H9 (cell line): Measurements from ENCODE around the gene ABHD14A. TPM values are rescaled to one million over a fixed set of nuclear protein-coding genes. Genes with fewer than 3 reads are reported as not detected.

Experiments used
- DNase-seq: peaks from one replicate; pipeline ENCODE4 v3.0.0-alpha.2; 2017
- H2AFZ ChIP-seq: one replicate; pipeline ENCODE4 v1.6.1; 2013; ENCODE audit warnings: mild to moderate bottlenecking, low read length, control low read depth, moderate library complexity
- H2AK5ac ChIP-seq: 2 replicates; pipeline ENCODE4 v1.6.1; 2013; ENCODE audit warnings: low read length, control low read depth, mixed read lengths; ENCODE audit not compliant: insufficient read length
- H2BK120ac ChIP-seq: one replicate; pipeline ENCODE4 v1.6.1; 2013; ENCODE audit warnings: low read depth, mild to moderate bottlenecking, low read length, control low read depth, inconsistent platforms; ENCODE audit not compliant: poor library complexity, severe bottlenecking
- H2BK12ac ChIP-seq: 2 replicates; pipeline ENCODE4 v1.6.1; 2013; ENCODE audit warnings: low read length, control low read depth, mixed read lengths, low read depth; ENCODE audit not compliant: insufficient read length
- H2BK15ac ChIP-seq: 2 replicates; pipeline ENCODE4 v1.6.1; 2013; ENCODE audit warnings: low read depth, low read length, control low read depth
- H2BK20ac ChIP-seq: one replicate; pipeline ENCODE4 v1.6.1; 2013; ENCODE audit warnings: low read depth, mild to moderate bottlenecking, low read length, control low read depth, inconsistent platforms; ENCODE audit not compliant: poor library complexity, severe bottlenecking
- H2BK5ac ChIP-seq: 2 replicates; pipeline ENCODE4 v1.6.1; 2013; ENCODE audit warnings: low read length, control low read depth, mixed read lengths; ENCODE audit not compliant: insufficient read length
- H3K14ac ChIP-seq: 2 replicates; pipeline ENCODE4 v1.6.1; 2013; ENCODE audit warnings: low read length, control low read depth; ENCODE audit not compliant: insufficient read depth
- H3K18ac ChIP-seq: 2 replicates; pipeline ENCODE4 v1.6.1; 2013; ENCODE audit warnings: low read depth, mild to moderate bottlenecking, mixed read lengths, low read length, control low read depth; ENCODE audit not compliant: insufficient read length
- H3K23ac ChIP-seq: 2 replicates; pipeline ENCODE4 v1.6.1; 2013; ENCODE audit warnings: low read length, control low read depth, mixed read lengths, low read depth; ENCODE audit not compliant: insufficient read length
- H3K23me2 ChIP-seq: 2 replicates; pipeline ENCODE4 v1.6.1; 2013; ENCODE audit warnings: low read depth, mild to moderate bottlenecking, mixed read lengths, low read length, control low read depth; ENCODE audit not compliant: insufficient read length, poor library complexity, severe bottlenecking
- H3K27ac ChIP-seq: 2 replicates; pipeline ENCODE4 v1.5.1; 2013; ENCODE audit warnings: low read length, control low read depth, mixed read lengths, low read depth; ENCODE audit not compliant: insufficient read length
- H3K27me3 ChIP-seq: 2 replicates; pipeline ENCODE4 v1.6.1; 2013; ENCODE audit warnings: low read length, control low read depth, inconsistent platforms; ENCODE audit not compliant: insufficient read depth
- H3K4ac ChIP-seq: 2 replicates; pipeline ENCODE4 v1.6.1; 2013; ENCODE audit warnings: low read depth, mild to moderate bottlenecking, control low read depth, inconsistent platforms, low read length, moderate library complexity
- H3K4me1 ChIP-seq: 2 replicates; pipeline ENCODE4 v1.6.1; 2013; ENCODE audit warnings: low read length, control low read depth, inconsistent platforms; ENCODE audit not compliant: insufficient read depth
- H3K4me2 ChIP-seq: 2 replicates; pipeline ENCODE4 v1.6.1; 2013; ENCODE audit warnings: low read length, control low read depth, mixed read lengths; ENCODE audit not compliant: insufficient read length, insufficient read depth
- H3K56ac ChIP-seq: 2 replicates; pipeline ENCODE4 v1.6.1; 2013; ENCODE audit warnings: low read depth, mild to moderate bottlenecking, mixed read lengths, low read length, control low read depth; ENCODE audit not compliant: insufficient read length
- H3K79me1 ChIP-seq: 2 replicates; pipeline ENCODE4 v1.6.1; 2013; ENCODE audit warnings: low read depth, mild to moderate bottlenecking, moderate library complexity, low read length, control low read depth, inconsistent platforms; ENCODE audit not compliant: insufficient read depth, poor library complexity, severe bottlenecking
- H3K79me2 ChIP-seq: 2 replicates; pipeline ENCODE4 v1.6.1; 2013; ENCODE audit warnings: low read length, control low read depth, inconsistent platforms; ENCODE audit not compliant: insufficient read depth
- H3K9ac ChIP-seq: 2 replicates; pipeline ENCODE4 v1.6.1; 2013; ENCODE audit warnings: low read length, control low read depth, mixed read lengths; ENCODE audit not compliant: insufficient read length; ENCODE audit errors: extremely low read depth
- H3K9me3 ChIP-seq: one replicate; pipeline ENCODE4 v1.6.1; 2013; ENCODE audit warnings: low read depth, low read length, inconsistent platforms; ENCODE audit not compliant: control insufficient read depth
- H3T11ph ChIP-seq: one replicate; pipeline ENCODE4 v1.6.1; 2013; ENCODE audit warnings: mild to moderate bottlenecking, low read length, control low read depth, inconsistent platforms
- H4K20me1 ChIP-seq: one replicate; pipeline ENCODE4 v1.6.1; 2013; ENCODE audit not compliant: control insufficient read depth, insufficient read length, insufficient read depth
- H4K5ac ChIP-seq: 2 replicates; pipeline ENCODE4 v1.6.1; 2013; ENCODE audit warnings: low read depth, mild to moderate bottlenecking, mixed read lengths, low read length, control low read depth; ENCODE audit not compliant: insufficient read length
- H4K8ac ChIP-seq: replicated peaks from 2 replicates; pipeline ENCODE4 v1.6.1; 2013; ENCODE audit warnings: low read length, control low read depth, mixed read lengths, low read depth; ENCODE audit not compliant: insufficient read length
- H4K91ac ChIP-seq: 2 replicates; pipeline ENCODE4 v1.6.1; 2013; ENCODE audit warnings: low read depth, mild to moderate bottlenecking, moderate library complexity, mixed read lengths, low read length, control low read depth; ENCODE audit not compliant: insufficient read length
- H3K27ac Mint-ChIP-seq, 3 experiments: 2 replicates in 2 of 3; 3 replicates in 1 of 3; pipeline ENCODE4 v1.8.0; 2020 to 2021; ENCODE audit warnings: mixed read lengths in 3 of 3, mild to moderate bottlenecking in 1 of 3, moderate library complexity in 1 of 3
- H3K27me3 Mint-ChIP-seq: 2 replicates; pipeline ENCODE4 v1.8.0; 2021; ENCODE audit warnings: low read depth, mild to moderate bottlenecking, moderate library complexity, mixed read lengths
- H3K36me3 Mint-ChIP-seq, 3 experiments: 2 replicates in 2 of 3; 3 replicates in 1 of 3; pipeline ENCODE4 v1.8.0; 2020 to 2021; ENCODE audit warnings: low read depth in 3 of 3, mixed read lengths in 3 of 3; ENCODE audit not compliant: insufficient read depth in 1 of 3
- H3K4me1 Mint-ChIP-seq, 2 experiments: 2 replicates each; pipeline ENCODE4 v1.8.0; 2020; ENCODE audit warnings: mixed read lengths in 2 of 2
- H3K4me3 Mint-ChIP-seq, 2 experiments: 2 replicates in 1 of 2; 3 replicates in 1 of 2; pipeline ENCODE4 v1.8.0; 2020 to 2021; ENCODE audit warnings: mild to moderate bottlenecking in 2 of 2, mixed read lengths in 2 of 2, moderate library complexity in 1 of 2
- H3K9me3 Mint-ChIP-seq, 2 experiments: 2 replicates in 1 of 2; 3 replicates in 1 of 2; pipeline ENCODE4 v1.8.0; 2020; ENCODE audit warnings: mild to moderate bottlenecking in 2 of 2, mixed read lengths in 2 of 2, moderate library complexity in 1 of 2
- WGBS: extraction: QIAGEN DNeasy Blood & Tissue Kit; methylation state at CpG from one replicate; pipeline ENCODE4 v1.1.7; 2013; ENCODE audit warnings: missing lambda C conversion rate, low lambda C conversion rate, mixed read lengths; ENCODE audit not compliant: insufficient read length; ENCODE audit errors: extremely low coverage; 5-methylcytosine and 5-hydroxymethylcytosine counted together
- total RNA-seq: library from RNA; stranded (reverse); gene quantifications from 2 replicates; pipeline ENCODE4 v1.2.1, GENCODE V29; 2021
- TF ChIP-seq, protein P1 (sequence below): fragments of 200-600 bp; sonication (generic); conservative IDR thresholded peaks from 3 replicates; pipeline ENCODE4 v1.8.0; 2021; ENCODE audit warnings: antibody characterized with exemption, mild to moderate bottlenecking

Gene ABHD14A
- total RNA-seq, 1 experiment from 2014 or later: 3.1 TPM

DNA sequence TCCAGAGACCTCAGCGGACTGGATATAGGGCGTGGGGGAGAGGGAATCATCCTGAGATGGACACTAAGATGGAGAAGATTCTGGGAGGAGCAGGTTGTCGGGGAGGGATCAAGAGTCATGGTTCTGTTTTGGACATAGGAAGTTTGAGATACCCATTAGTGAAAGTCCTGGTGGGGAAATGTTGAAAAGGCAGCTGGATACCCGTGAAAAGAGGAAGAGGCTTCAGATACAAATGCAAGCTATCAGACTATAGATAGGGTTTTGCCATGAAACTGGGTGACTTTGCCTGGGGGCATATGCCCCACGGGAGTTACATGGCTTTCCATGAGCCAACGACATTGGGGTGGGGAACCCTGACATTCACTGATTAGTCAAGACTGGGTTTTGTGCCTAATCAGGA is 20.8 kb upstream of the ABHD14A start:
- Mint-ChIP-seq H3K27ac (no peak overlapping the region), H3K4me3 (no peak overlapping the region; a peak in 1 of 5 replicates)

More for the DNA sequence above, 20.8 kb upstream of the ABHD14A start:
- peaks cover 0 to 5% of the 10 kb centered on the region in 2 experiments; a peak in 3 of 4 replicates for H3K4me1 Mint-ChIP-seq
- no peak overlapping the region for H3T11ph ChIP-seq
- no peak overlapping the region for H3K9ac ChIP-seq
- H3K79me1 ChIP-seq: no peaks in the 10 kb centered on the region
- H3K4me1 ChIP-seq: no peaks in the 10 kb centered on the region
- no peak overlapping the region for H2AK5ac ChIP-seq
- H2BK120ac ChIP-seq: no peak overlapping the region
- H3K56ac ChIP-seq: no peak overlapping the region
- H3K79me2 ChIP-seq: no peaks in the 10 kb centered on the region
- no peaks in the 10 kb centered on the region for H3K36me3 Mint-ChIP-seq
- H4K20me1 ChIP-seq: no peaks in the 10 kb centered on the region
- no peak overlapping the region for H3K27ac ChIP-seq
- H3K4ac ChIP-seq: no peak overlapping the region
- peaks cover 82% of the 10 kb centered on the region for H3K27me3 Mint-ChIP-seq
- TF ChIP-seq, protein P1, sequence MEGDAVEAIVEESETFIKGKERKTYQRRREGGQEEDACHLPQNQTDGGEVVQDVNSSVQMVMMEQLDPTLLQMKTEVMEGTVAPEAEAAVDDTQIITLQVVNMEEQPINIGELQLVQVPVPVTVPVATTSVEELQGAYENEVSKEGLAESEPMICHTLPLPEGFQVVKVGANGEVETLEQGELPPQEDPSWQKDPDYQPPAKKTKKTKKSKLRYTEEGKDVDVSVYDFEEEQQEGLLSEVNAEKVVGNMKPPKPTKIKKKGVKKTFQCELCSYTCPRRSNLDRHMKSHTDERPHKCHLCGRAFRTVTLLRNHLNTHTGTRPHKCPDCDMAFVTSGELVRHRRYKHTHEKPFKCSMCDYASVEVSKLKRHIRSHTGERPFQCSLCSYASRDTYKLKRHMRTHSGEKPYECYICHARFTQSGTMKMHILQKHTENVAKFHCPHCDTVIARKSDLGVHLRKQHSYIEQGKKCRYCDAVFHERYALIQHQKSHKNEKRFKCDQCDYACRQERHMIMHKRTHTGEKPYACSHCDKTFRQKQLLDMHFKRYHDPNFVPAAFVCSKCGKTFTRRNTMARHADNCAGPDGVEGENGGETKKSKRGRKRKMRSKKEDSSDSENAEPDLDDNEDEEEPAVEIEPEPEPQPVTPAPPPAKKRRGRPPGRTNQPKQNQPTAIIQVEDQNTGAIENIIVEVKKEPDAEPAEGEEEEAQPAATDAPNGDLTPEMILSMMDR: no peak
- no peak overlapping the region for H2BK5ac ChIP-seq
- H4K91ac ChIP-seq: no peak overlapping the region
- H3K18ac ChIP-seq: no peak overlapping the region
- H2AFZ ChIP-seq: no peak overlapping the region
- no peak overlapping the region for H4K5ac ChIP-seq
- H2BK20ac ChIP-seq: no peak overlapping the region
- no peak overlapping the region for H3K14ac ChIP-seq
- no peak for DNase-seq
- H3K23ac ChIP-seq: no peak overlapping the region
- no peak overlapping the region for H2BK15ac ChIP-seq
- no peak overlapping the region for H4K8ac ChIP-seq
- WGBS: no CpG with 5 or more reads among the region's 6 CpGs
- no peaks in the 10 kb centered on the region for H3K9me3 Mint-ChIP-seq
- H2BK12ac ChIP-seq: no peak overlapping the region
- H3K9me3 ChIP-seq: no peaks in the 10 kb centered on the region
- no peak overlapping the region for H3K4me2 ChIP-seq
- H3K27me3 ChIP-seq: peaks cover 21% of the 10 kb centered on the region
- no peaks in the 10 kb centered on the region for H3K23me2 ChIP-seq
